Upper lobe of left lung (tissue), 6 donors: ENCODE results near the gene TCEAL3. TPM values are rescaled to one million over a fixed set of nuclear protein-coding genes. Genes with fewer than 3 reads are reported as not detected.

Experiments used
- ATAC-seq, 2 donors: fragments of 200-7000 bp; cut with Tn5 transposase; one replicate each; pipeline ENCODE4 v1.9.1; 2022; ENCODE audit warnings: mild to moderate bottlenecking in 2 of 2, moderate library complexity in 2 of 2; ENCODE audit not compliant: low FRiP score in 2 of 2
- DNase-seq, 2 donors: peaks; one replicate each; pipeline ENCODE4 v3.0.0-alpha.2; 2019 to 2020
- H3K27ac ChIP-seq, 4 donors: fragments of 200-600 bp; sonication (generic); one replicate each; pipeline ENCODE4 v1.5.1; 2016 to 2019
- H3K27me3 ChIP-seq, 4 donors: fragments of 200-600 bp; sonication (generic); one replicate each; pipeline ENCODE4 v1.5.1; 2017 to 2019
- H3K36me3 ChIP-seq, 4 donors: fragments of 200-600 bp; sonication (generic); one replicate each; pipeline ENCODE4 v1.5.1; 2016 to 2019
- H3K4me1 ChIP-seq, 4 donors: fragments of 200-600 bp; sonication (generic); one replicate each; pipeline ENCODE4 v1.5.1; 2018 to 2019
- H3K4me3 ChIP-seq, 4 donors: fragments of 200-600 bp; sonication (generic); one replicate each; pipeline ENCODE4 v1.5.1; 2017 to 2019; ENCODE audit warnings: mild to moderate bottlenecking in 2 of 4, moderate library complexity in 1 of 4
- H3K9me3 ChIP-seq, 4 donors: fragments of 200-600 bp; sonication (generic); one replicate each; pipeline ENCODE4 v1.5.1; 2018 to 2019
- CTCF ChIP-seq, 6 experiments: fragments of 450-650 bp in 4 of 6; fragments of 200-600 bp in 2 of 6; sonication (generic) in 2 of 6; IDR thresholded peaks; one replicate each; pipeline ENCODE4 v1.5.1; 2016 to 2019; ENCODE audit warnings: antibody characterized with exemption in 6 of 6
- EP300 ChIP-seq, 4 donors: sonication (generic); formaldehyde crosslinking; IDR thresholded peaks; one replicate each; pipeline ENCODE4 v1.5.1; 2017; ENCODE audit warnings: antibody characterized with exemption in 4 of 4, control low read depth in 2 of 4
- POLR2A ChIP-seq, 4 donors: fragments of 450-650 bp; IDR thresholded peaks; one replicate each; pipeline ENCODE4 v1.5.1; 2016 to 2017; ENCODE audit warnings: antibody characterized with exemption in 4 of 4, mild to moderate bottlenecking in 2 of 4
- POLR2AphosphoS5 ChIP-seq, 2 donors: sonication (generic); formaldehyde crosslinking; IDR thresholded peaks; one replicate each; pipeline ENCODE4 v1.5.1; 2017; ENCODE audit warnings: antibody characterized with exemption in 2 of 2
- WGBS, 2 donors: methylation state at CpG; one replicate each; pipeline ENCODE4 v1.1.5; 2017 to 2018; 5-methylcytosine and 5-hydroxymethylcytosine counted together
- total RNA-seq, 6 donors: library from RNA; depleted of rRNA in 4 of 6; stranded (reverse); fragments of >200 nt in 4 of 6; gene quantifications; one replicate each; pipeline versions ENCODE4 v1.1.0 to v1.2.1, GENCODE V29; 2016 to 2021
- donor health status: DM: no; HTN: no; CAD: no; lungs with moderate emphysema.
- donor health status: DM: no; HTN: yes; CAD: no; lungs with severe emphysema.

The TCEAL3 gene
- total RNA-seq, 6 donors from 2014 or later, result 17.8 to 27.9 (median 25.2) TPM

- Histone ChIP-seq H3K36me3 (no peaks in the 10 kb centered on the region), H3K4me1 (no peaks in the 10 kb centered on the region), H3K9me3 (no peaks in the 10 kb centered on the region), H3K4me3 (no peak overlapping the region), H3K27ac (no peak overlapping the region), H3K27me3 (no peaks in the 10 kb centered on the region)
- DNase-seq (no peak), ATAC-seq (no peak)
- WGBS, 2 donors, result 71 to 83% methylated on average over 1 to 6 of the region's 6 CpGs
- no peak for TF ChIP-seq CTCF (IDR thresholded peaks at IDR 0.05)
- no peak for TF ChIP-seq POLR2AphosphoS5 (IDR thresholded peaks at IDR 0.05)
- TF ChIP-seq EP300 (IDR thresholded peaks at IDR 0.05), result no peak
- no peak for TF ChIP-seq POLR2A (IDR thresholded peaks at IDR 0.05)
These were observed 36.6 kb upstream of the TCEAL3 start for GRCh38 chrX:103571121-103571520.

- no peak for DNase-seq
- no peak for ATAC-seq
- TF ChIP-seq EP300 (IDR thresholded peaks at IDR 0.05) (no peak), POLR2A (IDR thresholded peaks at IDR 0.05) (no peak), CTCF (IDR thresholded peaks at IDR 0.05) (no peak), POLR2AphosphoS5 (IDR thresholded peaks at IDR 0.05) (no peak)
- H3K27me3 ChIP-seq, result no peaks in the 10 kb centered on the region
- no peak overlapping the region for H3K27ac ChIP-seq
- H3K4me3 ChIP-seq, result no peak overlapping the region
- H3K36me3 ChIP-seq, result no peaks in the 10 kb centered on the region
- WGBS, 2 donors, result 81 to 88% methylated on average over 4 of the region's 4 CpGs
- H3K4me1 ChIP-seq, result no peaks in the 10 kb centered on the region
- H3K9me3 ChIP-seq, result no peaks in the 10 kb centered on the region
These were observed 36.0 kb upstream of the TCEAL3 start for GRCh38 chrX:103571726-103572125.

- no peaks in the 10 kb centered on the region for H3K9me3 ChIP-seq
- no peaks in the 10 kb centered on the region for H3K36me3 ChIP-seq
- no peak overlapping the region for H3K4me3 ChIP-seq
- H3K4me1 ChIP-seq, result no peaks in the 10 kb centered on the region
- no peak for DNase-seq
- H3K27ac ChIP-seq, result no peak overlapping the region
- WGBS, 2 donors, result 64% methylated on average over 1 of the region's 1 CpG; no CpG with 5 or more reads in 1 of the 2 donors
- ATAC-seq, result no peak
- no peaks in the 10 kb centered on the region for H3K27me3 ChIP-seq
- no peak for TF ChIP-seq EP300 (IDR thresholded peaks at IDR 0.05)
- no peak for TF ChIP-seq CTCF (IDR thresholded peaks at IDR 0.05)
- TF ChIP-seq POLR2AphosphoS5 (IDR thresholded peaks at IDR 0.05), result no peak
- TF ChIP-seq POLR2A (IDR thresholded peaks at IDR 0.05), result no peak
These were observed 34.6 kb upstream of the TCEAL3 start for GRCh38 chrX:103573202-103573601.

GRCh38 chrX:103584596-103584995 is 23.2 kb upstream of the TCEAL3 start:
- Histone ChIP-seq H3K36me3 (no peaks in the 10 kb centered on the region), H3K27me3 (no peaks in the 10 kb centered on the region), H3K9me3 (no peaks in the 10 kb centered on the region), H3K4me3 (peak overlapping the region in 2 of 4 donors; percentile 56 to 65), H3K4me1 (no peaks in the 10 kb centered on the region), H3K27ac (peak overlapping the region in 1 of 4 donors; percentile 78)
- ATAC-seq, result no peak
- TF ChIP-seq EP300 (IDR thresholded peaks at IDR 0.05) (no peak), POLR2AphosphoS5 (IDR thresholded peaks at IDR 0.05) (no peak), POLR2A (IDR thresholded peaks at IDR 0.05) (no peak), CTCF (IDR thresholded peaks at IDR 0.05) (no peak)
- no peak for DNase-seq
- 79 to 82% methylated on average over 3 of the region's 3 CpGs for WGBS, 2 donors
